Activated CD4-positive, alpha-beta T cell treated with anti-CD3 and anti-CD28 coated beads for 1 hour (primary cell): ENCODE results near the gene MYOM3.

Source experiments
- DNase-seq: peaks from one replicate; pipeline ENCODE4 v3.0.0-alpha.2; 2020

The MYOM3 gene

GRCh38 chr1:24111996-24112779 lies at the start of gene MYOM3:
Gene MYOM3 (minus strand): TSS chr1:24112135. CDS start chr1:24108636, 3,499 bp downstream.
- peak; percentile 32 for DNase-seq

GRCh38 chr1:24161270-24161669 lies 49.3 kb upstream of the MYOM3 start:
- DNase-seq: no peak

GRCh38 chr1:24159366-24159765 lies 47.4 kb upstream of the MYOM3 start:
- no peak for DNase-seq

- DNase-seq: no peak
These were observed 46.1 kb upstream of the MYOM3 start for GRCh38 chr1:24157918-24158481.

GRCh38 chr1:24156542-24157260 lies 44.8 kb upstream of the MYOM3 start:
- DNase-seq: no peak

GRCh38 chr1:24155011-24155782 lies 43.3 kb upstream of the MYOM3 start:
- no peak for DNase-seq

GRCh38 chr1:24154215-24154614 lies 42.3 kb upstream of the MYOM3 start:
- no peak for DNase-seq

GRCh38 chr1:24152631-24153494 lies 40.9 kb upstream of the MYOM3 start:
- no peak for DNase-seq

GRCh38 chr1:24151175-24151533 lies 39.2 kb upstream of the MYOM3 start:
- DNase-seq: no peak

GRCh38 chr1:24150234-24151174 lies 38.6 kb upstream of the MYOM3 start:
- DNase-seq: peak; percentile 73

- no peak for DNase-seq
These were observed 37.9 kb upstream of the MYOM3 start for GRCh38 chr1:24149866-24150233.

- DNase-seq: no peak
These were observed 35.9 kb upstream of the MYOM3 start for GRCh38 chr1:24147816-24148215.

GRCh38 chr1:24147194-24147593 lies 35.3 kb upstream of the MYOM3 start:
- DNase-seq: no peak

- no peak for DNase-seq
These were observed 30.9 kb upstream of the MYOM3 start, which contains the start of gene IL22RA1 for GRCh38 chr1:24142546-24143534. Gene IL22RA1 (minus strand): TSS chr1:24143140. CDS start chr1:24143082, 58 bp downstream.

GRCh38 chr1:24141311-24141997 lies 29.5 kb upstream of the MYOM3 start:
- DNase-seq: no peak

GRCh38 chr1:24140741-24141181 lies 28.8 kb upstream of the MYOM3 start:
- no peak for DNase-seq

GRCh38 chr1:24139841-24140425 lies 28.0 kb upstream of the MYOM3 start:
- no peak for DNase-seq

- DNase-seq: no peak
These were observed 27.2 kb upstream of the MYOM3 start for GRCh38 chr1:24139222-24139489.
